ENCODE results near the gene ECM2.

The ECM2 gene

GRCh38 chr9:92527832-92528521, 7.8 kb downstream of the ECM2 start:
- DNase-seq: no peak

- DNase-seq: no peak
Measured at GRCh38 chr9:92527291-92527828, 8.4 kb downstream of the ECM2 start.

- no peak for DNase-seq
Measured at GRCh38 chr9:92525306-92525705, 10.5 kb downstream of the ECM2 start.

GRCh38 chr9:92524881-92525280, 10.9 kb downstream of the ECM2 start:
- no peak for DNase-seq

- DNase-seq: no peak
Measured at GRCh38 chr9:92522983-92523970, 12.5 kb downstream of the ECM2 start.

GRCh38 chr9:92520837-92521236, 15.0 kb downstream of the ECM2 start:
- no peak for DNase-seq

GRCh38 chr9:92518199-92518598, 17.6 kb downstream of the ECM2 start:
- no peak for DNase-seq

GRCh38 chr9:92517046-92517445, 18.7 kb downstream of the ECM2 start:
- DNase-seq: no peak

- no peak for DNase-seq
Measured at GRCh38 chr9:92516521-92516920, 19.3 kb downstream of the ECM2 start.

- DNase-seq: no peak
Measured at GRCh38 chr9:92514635-92515034, 21.2 kb downstream of the ECM2 start.

GRCh38 chr9:92513349-92513748, 22.4 kb downstream of the ECM2 start:
- no peak for DNase-seq

GRCh38 chr9:92512622-92513021, 23.2 kb downstream of the ECM2 start:
- no peak for DNase-seq

GRCh38 chr9:92510747-92511146, 25.0 kb downstream of the ECM2 start:
- no peak for DNase-seq

- no peak for DNase-seq
Measured at GRCh38 chr9:92509050-92509449, 26.7 kb downstream of the ECM2 start.

- DNase-seq: no peak
Measured at GRCh38 chr9:92508018-92508820, 27.6 kb downstream of the ECM2 start.

- no peak for DNase-seq
Measured at GRCh38 chr9:92507496-92507895, 28.3 kb downstream of the ECM2 start.

GRCh38 chr9:92507005-92507404, 28.8 kb downstream of the ECM2 start:
- no peak for DNase-seq

GRCh38 chr9:92506184-92506857, 29.5 kb downstream of the ECM2 start:
- no peak for DNase-seq

GRCh38 chr9:92504881-92505280, 30.9 kb downstream of the ECM2 start:
- no peak for DNase-seq

- DNase-seq: no peak
Measured at GRCh38 chr9:92503156-92503555, 32.6 kb downstream of the ECM2 start.

GRCh38 chr9:92501671-92502393, 34.0 kb downstream of the ECM2 start:
- no peak for DNase-seq

- DNase-seq: no peak
Measured at GRCh38 chr9:92500725-92501124, 35.1 kb downstream of the ECM2 start.
